Measurements from ENCODE around the gene NAV1.

NAV1 gene

DNA sequence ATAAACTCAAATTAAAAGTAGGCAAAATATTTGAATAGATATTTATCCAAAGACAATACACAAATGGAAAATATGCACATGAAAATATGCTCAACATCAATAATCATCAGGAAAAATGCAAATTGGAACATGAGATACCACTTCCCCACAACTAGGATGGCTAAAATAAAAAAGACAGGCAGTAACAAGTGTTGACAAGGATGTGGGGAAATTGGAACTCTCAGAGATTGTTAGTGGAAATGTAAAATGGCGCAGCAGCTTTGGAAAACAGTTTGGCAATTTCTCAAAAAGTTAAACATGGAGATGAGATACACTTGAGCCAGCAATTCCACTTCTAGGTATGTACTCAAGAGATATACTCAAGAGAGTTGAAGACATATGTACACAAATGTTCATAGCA, 48.8 kb downstream of the NAV1 start:
- ChIA-PET POLR2A (ENCODE audit: low non-redundant PET) (no interaction called here), CTCF (interaction anchor here (0.6 to 1.1 kb wide), 2 partner anchors 14 to 28 kb away, joined by 3 to 4 read pairs; no protein-coding TSS in a partner anchor)

More for the DNA sequence above, 48.8 kb downstream of the NAV1 start:
- TF ChIP-seq, protein P1, sequence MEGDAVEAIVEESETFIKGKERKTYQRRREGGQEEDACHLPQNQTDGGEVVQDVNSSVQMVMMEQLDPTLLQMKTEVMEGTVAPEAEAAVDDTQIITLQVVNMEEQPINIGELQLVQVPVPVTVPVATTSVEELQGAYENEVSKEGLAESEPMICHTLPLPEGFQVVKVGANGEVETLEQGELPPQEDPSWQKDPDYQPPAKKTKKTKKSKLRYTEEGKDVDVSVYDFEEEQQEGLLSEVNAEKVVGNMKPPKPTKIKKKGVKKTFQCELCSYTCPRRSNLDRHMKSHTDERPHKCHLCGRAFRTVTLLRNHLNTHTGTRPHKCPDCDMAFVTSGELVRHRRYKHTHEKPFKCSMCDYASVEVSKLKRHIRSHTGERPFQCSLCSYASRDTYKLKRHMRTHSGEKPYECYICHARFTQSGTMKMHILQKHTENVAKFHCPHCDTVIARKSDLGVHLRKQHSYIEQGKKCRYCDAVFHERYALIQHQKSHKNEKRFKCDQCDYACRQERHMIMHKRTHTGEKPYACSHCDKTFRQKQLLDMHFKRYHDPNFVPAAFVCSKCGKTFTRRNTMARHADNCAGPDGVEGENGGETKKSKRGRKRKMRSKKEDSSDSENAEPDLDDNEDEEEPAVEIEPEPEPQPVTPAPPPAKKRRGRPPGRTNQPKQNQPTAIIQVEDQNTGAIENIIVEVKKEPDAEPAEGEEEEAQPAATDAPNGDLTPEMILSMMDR (conservative IDR thresholded peaks at IDR 0.05; ENCODE audit: low read depth) = no peak
- H3K27ac ChIP-seq = no peak overlapping the region
- DNase-seq (ENCODE audit: low spot score) = no peak
